NCI-H82 treated with DMSO at 0.1 percent for 48 hours (cell line): ENCODE results near the gene SRCAP.
"Not testable (repeated sequence)": the region's sequence is repeated elsewhere in the genome, so short reads cannot be mapped to it uniquely, and the experiment has no call there.

Experiments
- DNase-seq: peaks from one replicate; lab custom pipeline; 2025; ENCODE audit not compliant: unreplicated experiment; lab: John Stamatoyannopoulos, UW

SRCAP gene

GRCh38 chr16:30697264-30698138 lies 1.5 kb upstream of the SRCAP start:
- peak; percentile 97 for DNase-seq

- DNase-seq, result peak; percentile 72
Observed at GRCh38 chr16:30698139-30698815, 694 bp upstream of the SRCAP start.

GRCh38 chr16:30699615-30700099 lies 686 bp downstream of the SRCAP start:
- DNase-seq, result no peak

- DNase-seq, result no peak
Observed at GRCh38 chr16:30700491-30700890, 1.5 kb downstream of the SRCAP start.

- no peak for DNase-seq
Observed at GRCh38 chr16:30700971-30701370, 2.0 kb downstream of the SRCAP start.

GRCh38 chr16:30703071-30703470 lies 4.1 kb downstream of the SRCAP start:
- not testable (repeated sequence) for DNase-seq

GRCh38 chr16:30703971-30704370 lies 5.0 kb downstream of the SRCAP start:
- no peak for DNase-seq

GRCh38 chr16:30706046-30706445 lies 7.1 kb downstream of the SRCAP start:
- no peak for DNase-seq

- DNase-seq, result no peak
Observed at GRCh38 chr16:30710971-30711370, 12.0 kb downstream of the SRCAP start.

GRCh38 chr16:30711712-30712111 lies 12.7 kb downstream of the SRCAP start:
- DNase-seq, result no peak

GRCh38 chr16:30715750-30716445 lies 16.9 kb downstream of the SRCAP start:
- no peak for DNase-seq

- DNase-seq, result no peak
Observed at GRCh38 chr16:30720086-30720485, 21.1 kb downstream of the SRCAP start.

GRCh38 chr16:30720694-30721093 lies 21.7 kb downstream of the SRCAP start:
- DNase-seq, result no peak

GRCh38 chr16:30721167-30721566 lies 22.2 kb downstream of the SRCAP start:
- no peak for DNase-seq

GRCh38 chr16:30721606-30722005 lies 22.6 kb downstream of the SRCAP start:
- peak; percentile 81 for DNase-seq

GRCh38 chr16:30722443-30722842 lies 23.5 kb downstream of the SRCAP start:
- DNase-seq, result no peak

- DNase-seq, result no peak
Observed at GRCh38 chr16:30722916-30723315, 23.9 kb downstream of the SRCAP start.

- no peak for DNase-seq
Observed at GRCh38 chr16:30723725-30724355, 24.9 kb downstream of the SRCAP start.

GRCh38 chr16:30724641-30725417 lies 25.9 kb downstream of the SRCAP start:
- DNase-seq, result no peak

GRCh38 chr16:30725418-30725792 lies 26.4 kb downstream of the SRCAP start:
- no peak for DNase-seq
